Umbilical cord (tissue), 2 donors: ENCODE data around the gene ZSWIM5. TPM values are rescaled to one million over a fixed set of nuclear protein-coding genes. Genes with fewer than 3 reads are reported as not detected.
"Not testable (repeated sequence)": the region's sequence is repeated elsewhere in the genome, so short reads cannot be mapped to it uniquely, and the experiment has no call there.

Experiments used
- DNase-seq: peaks from one replicate; pipeline ENCODE4 v3.0.0-alpha.2; 2015; ENCODE audit warnings: low spot score
- total RNA-seq: library from RNA; depleted of rRNA; stranded (reverse); fragments of >200 nt; gene quantifications from one replicate; pipeline ENCODE4 v1.2.3, GENCODE V29; 2014; ENCODE audit warnings: low replicate concordance; ENCODE audit not compliant: insufficient read depth

ZSWIM5 gene
- total RNA-seq, 1 donor from 2014 or later: 0.48 TPM

GRCh38 chr1:45205011-45205909 is 1.1 kb downstream of the ZSWIM5 start:
- peak; percentile 45 for DNase-seq

- DNase-seq: no peak
Measured at GRCh38 chr1:45200906-45201500, 5.4 kb downstream of the ZSWIM5 start.

DNA sequence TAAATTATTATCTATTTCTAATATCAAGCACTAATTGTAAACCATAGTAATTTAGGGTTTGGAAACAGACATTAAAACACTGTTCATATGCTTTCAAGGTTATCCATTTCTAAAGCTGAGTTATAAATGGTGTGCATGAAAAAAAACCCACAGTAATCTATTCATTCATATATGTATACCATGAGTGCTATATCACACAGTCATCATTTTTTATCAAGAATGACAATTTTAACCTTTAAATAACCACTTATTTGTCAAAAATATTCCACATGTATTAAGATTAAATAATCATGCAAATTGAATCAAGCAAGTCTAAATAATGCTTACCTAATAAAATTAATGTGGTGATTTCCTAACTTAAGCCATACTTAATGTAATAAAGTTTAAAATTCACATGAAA is 6.0 kb downstream of the ZSWIM5 start:
- DNase-seq: no peak

GRCh38 chr1:45198185-45198584 is 8.2 kb downstream of the ZSWIM5 start:
- no peak for DNase-seq

DNA sequence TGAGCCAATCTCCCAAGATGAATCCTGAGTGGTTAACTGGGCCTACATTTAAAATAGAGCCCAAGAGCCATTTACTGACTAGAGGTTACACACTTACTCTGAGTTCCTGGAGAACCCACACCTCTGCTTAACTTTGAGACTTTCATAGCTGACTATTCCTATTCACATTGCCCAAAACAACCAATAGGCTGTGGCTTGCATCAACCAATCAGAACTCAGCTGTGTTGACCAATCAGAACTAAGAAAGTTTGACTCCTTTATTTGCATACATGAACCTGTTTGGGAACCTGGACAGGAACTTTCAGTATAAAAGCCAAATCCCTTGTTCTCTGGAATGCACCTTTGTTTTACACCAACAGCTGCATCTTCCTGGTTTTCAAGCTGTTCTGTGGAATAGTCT is 9.5 kb downstream of the ZSWIM5 start:
- no peak for DNase-seq

GRCh38 chr1:45191418-45191783 is 15.0 kb downstream of the ZSWIM5 start:
- no peak for DNase-seq

GRCh38 chr1:45187725-45188124 is 18.7 kb downstream of the ZSWIM5 start:
- no peak for DNase-seq

DNA sequence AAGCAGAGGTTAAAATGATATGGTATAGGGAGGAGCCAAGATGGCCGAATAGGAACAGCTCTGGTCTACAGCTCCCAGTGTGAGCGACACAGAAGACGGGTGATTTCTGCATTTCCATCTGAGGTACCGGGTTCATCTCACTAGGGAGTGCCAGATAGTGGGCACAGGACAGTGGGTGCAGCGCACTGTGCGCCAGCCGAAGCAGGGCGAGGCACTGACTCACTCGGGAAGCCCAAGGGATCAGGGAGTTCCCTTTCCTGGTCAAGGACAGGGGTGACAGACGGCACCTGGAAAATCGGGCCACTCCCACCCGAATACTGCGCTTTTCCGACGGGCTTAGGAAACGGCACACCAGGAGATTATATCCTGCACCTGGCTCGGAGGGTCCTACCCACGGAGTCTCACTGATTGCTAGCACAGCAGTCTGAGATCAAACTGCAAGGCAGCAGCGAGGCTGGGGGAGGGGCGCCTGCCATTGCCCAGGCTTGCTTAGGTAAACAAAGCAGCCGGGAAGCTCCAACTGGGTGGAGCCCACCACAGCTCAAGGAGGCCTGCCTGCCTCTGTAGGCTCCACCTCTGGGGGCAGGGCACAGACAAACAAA is 26.4 kb downstream of the ZSWIM5 start:
- DNase-seq: not testable (repeated sequence)

DNA sequence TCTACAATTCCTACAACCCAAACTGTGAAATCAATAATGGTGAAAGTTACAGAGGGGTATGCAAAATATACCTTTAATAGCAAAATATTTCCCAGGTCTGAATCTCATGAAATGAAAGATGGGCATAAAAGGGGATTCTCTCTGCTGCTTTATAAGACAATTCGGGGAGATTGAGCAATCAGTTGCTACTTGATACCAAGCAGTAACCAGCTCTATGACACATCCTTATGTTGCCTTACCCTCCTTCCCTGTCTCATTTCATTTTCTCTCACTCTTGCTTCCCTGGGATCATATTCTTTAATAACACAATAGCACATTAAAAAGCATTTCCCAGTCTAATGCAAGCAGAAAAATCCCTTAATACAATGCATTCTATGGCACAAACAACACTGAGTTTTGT is 29.0 kb downstream of the ZSWIM5 start:
- no peak for DNase-seq

- DNase-seq: no peak
Measured at GRCh38 chr1:45172764-45173163, 33.6 kb downstream of the ZSWIM5 start.

DNA sequence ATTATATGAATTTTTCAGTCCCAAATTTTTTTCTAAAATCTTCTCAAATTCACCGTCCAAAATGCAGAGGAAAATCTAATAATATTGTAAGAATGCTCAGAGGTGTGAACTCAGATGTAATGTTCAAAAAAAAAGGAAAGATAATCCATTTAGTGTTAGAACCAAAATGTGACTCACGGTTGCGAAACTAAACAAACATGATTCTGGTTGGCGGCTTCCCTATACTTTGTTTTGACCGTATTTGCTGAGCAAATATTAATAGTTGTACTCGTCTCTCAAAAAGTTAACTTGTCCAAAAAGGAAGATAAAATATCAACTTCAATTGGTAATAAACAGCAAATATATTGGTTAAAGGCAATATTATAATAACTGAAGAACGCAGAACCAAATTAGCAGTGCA is 34.4 kb downstream of the ZSWIM5 start:
- no peak for DNase-seq

- no peak for DNase-seq
Measured at GRCh38 chr1:45171575-45171974, 34.8 kb downstream of the ZSWIM5 start.

DNA sequence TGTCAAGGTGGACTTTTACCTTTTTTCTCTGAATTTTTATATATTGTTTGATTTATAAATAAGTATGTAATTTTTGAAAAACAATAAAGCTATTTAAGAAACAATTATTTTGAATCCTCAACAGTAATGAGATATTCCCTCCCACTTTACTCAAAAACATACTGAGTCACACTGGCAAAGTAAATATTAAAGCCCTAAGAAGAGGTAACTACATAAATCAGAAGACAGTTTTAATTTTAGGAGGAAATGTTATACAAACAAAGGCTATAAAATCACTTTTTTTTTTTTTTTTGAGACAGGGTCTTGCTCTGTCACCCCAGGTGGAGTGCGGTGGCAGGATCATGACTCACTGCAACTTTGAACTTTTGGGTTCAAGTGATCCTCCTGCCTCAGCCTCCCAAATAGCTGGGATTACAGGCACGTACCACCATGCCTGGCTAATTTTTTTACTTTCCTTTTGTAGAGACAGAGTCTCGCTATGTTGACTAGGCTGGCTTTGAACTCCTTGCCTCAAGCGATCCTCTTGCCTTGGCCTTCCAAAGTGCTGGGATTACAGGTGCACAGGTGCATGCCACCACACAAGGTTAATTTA is 36.2 kb downstream of the ZSWIM5 start:
- no peak for DNase-seq

GRCh38 chr1:45167947-45168346 is 38.5 kb downstream of the ZSWIM5 start:
- not testable (repeated sequence) for DNase-seq

- DNase-seq: not testable (repeated sequence)
Measured at GRCh38 chr1:45164307-45164706, 42.1 kb downstream of the ZSWIM5 start.

DNA sequence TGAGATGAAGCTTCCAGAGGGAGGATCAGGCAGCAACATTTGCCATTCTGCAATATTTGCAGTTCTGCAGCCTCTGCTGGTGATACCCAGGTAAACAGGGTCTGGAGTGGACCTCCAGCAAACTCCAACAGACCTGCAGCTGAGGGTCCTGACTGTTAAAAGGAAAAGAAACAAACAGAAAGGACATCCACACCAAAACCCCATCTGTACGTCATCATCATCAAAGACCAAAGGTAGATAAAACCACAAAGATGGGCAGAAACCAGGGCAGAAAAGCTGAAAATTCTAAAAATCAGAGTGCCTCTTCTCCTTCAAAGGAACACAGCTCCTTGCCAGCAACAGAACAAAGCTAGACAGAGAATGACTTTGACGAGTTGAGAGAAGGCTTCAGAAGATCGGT is 43.3 kb downstream of the ZSWIM5 start:
- not testable (repeated sequence) for DNase-seq

GRCh38 chr1:45162041-45163035 is 44.1 kb downstream of the ZSWIM5 start:
- DNase-seq: not testable (repeated sequence)

- no peak for DNase-seq
Measured at GRCh38 chr1:45155957-45156356, 50.4 kb downstream of the ZSWIM5 start.

GRCh38 chr1:45155423-45155822 is 51.0 kb downstream of the ZSWIM5 start:
- DNase-seq: no peak

GRCh38 chr1:45152126-45152525 is 54.3 kb downstream of the ZSWIM5 start:
- DNase-seq: no peak

DNA sequence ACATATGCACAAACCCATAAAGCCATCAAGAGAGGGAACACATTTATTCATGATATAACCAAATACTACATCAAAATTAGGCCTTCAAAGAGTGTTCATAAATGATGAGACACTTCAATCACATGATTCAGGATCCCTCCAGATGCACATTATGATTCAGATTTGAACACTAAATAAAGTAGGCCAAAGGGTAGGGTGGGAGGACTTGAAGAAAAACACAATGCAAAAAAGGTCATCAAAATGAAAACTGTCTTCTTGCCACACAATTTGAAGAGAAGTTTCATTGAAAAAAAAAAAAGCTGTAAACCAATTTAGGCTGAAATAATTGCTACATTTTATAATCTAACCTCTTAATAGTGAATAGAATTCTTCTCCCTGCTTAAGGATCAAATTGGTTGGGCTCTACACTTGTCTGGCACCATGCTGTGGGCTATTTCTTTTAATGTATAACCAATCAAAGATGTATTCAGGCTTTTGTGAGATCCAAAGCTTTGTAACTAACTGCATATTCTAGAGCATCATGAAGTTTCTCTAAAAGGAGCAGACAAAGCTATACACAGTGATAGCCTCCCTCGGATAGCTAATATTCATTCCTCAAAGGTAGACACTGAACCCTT is 58.1 kb downstream of the ZSWIM5 start:
- DNase-seq: no peak
